Right atrium auricular region (tissue), 2 donors: ENCODE measurements around the gene C19orf53. TPM values are rescaled to one million over a fixed set of nuclear protein-coding genes. Genes with fewer than 3 reads are reported as not detected.

Source experiments
- DNase-seq: peaks from one replicate; pipeline ENCODE4 v3.0.0-alpha.2; 2019; ENCODE audit warnings: low spot score
- H3K27ac ChIP-seq, 2 donors: fragments of 200-600 bp; sonication (generic); 1 replicate in 1 of 2; 2 replicates in 1 of 2; pipeline ENCODE4 v1.5.1; 2016 to 2019
- H3K27me3 ChIP-seq, 2 donors: fragments of 200-600 bp; sonication (generic); one replicate each; pipeline versions ENCODE4 v1.5.1 to v1.6.0; 2017 to 2019
- H3K36me3 ChIP-seq: fragments of 200-600 bp; sonication (generic); one replicate; pipeline ENCODE4 v1.5.1; 2016
- H3K4me1 ChIP-seq, 2 donors: fragments of 200-600 bp; sonication (generic); one replicate each; pipeline versions ENCODE4 v1.5.1 to v1.6.0; 2017 to 2019
- H3K4me3 ChIP-seq, 2 donors: fragments of 200-600 bp; sonication (generic); 1 replicate in 1 of 2; 2 replicates in 1 of 2; pipeline ENCODE4 v1.5.1; 2017 to 2019; ENCODE audit warnings: mild to moderate bottlenecking in 1 of 2, moderate library complexity in 1 of 2
- H3K9me3 ChIP-seq, 2 donors: fragments of 200-600 bp; sonication (generic); one replicate each; pipeline ENCODE4 v1.5.1; 2019
- CTCF ChIP-seq, 2 donors: fragments of 200-600 bp; sonication (generic); IDR thresholded peaks; one replicate each; pipeline ENCODE4 v1.5.1; 2019; ENCODE audit warnings: antibody characterized with exemption in 2 of 2
- total RNA-seq, 2 donors: library from RNA; depleted of rRNA; stranded (reverse); fragments of >200 nt; gene quantifications; one replicate each; pipeline ENCODE4 v1.1.0, GENCODE V29; 2016

C19orf53 gene
- total RNA-seq, 2 donors from 2014 or later, result 272 to 304 TPM

GRCh38 chr19:13732337-13732736, 41.9 kb upstream of the C19orf53 start:
- H3K27me3 ChIP-seq, result no peaks in the 10 kb centered on the region
- peaks cover 0 to 21% of the 10 kb centered on the region in 2 donors for H3K4me1 ChIP-seq
- H3K9me3 ChIP-seq, result no peaks in the 10 kb centered on the region
- TF ChIP-seq CTCF (IDR thresholded peaks at IDR 0.05), result no peak
- H3K27ac ChIP-seq, result peak overlapping the region in 1 of 2 donors; percentile 89
- H3K4me3 ChIP-seq, result peak overlapping the region; percentile 37 to 61
- no peaks in the 10 kb centered on the region for H3K36me3 ChIP-seq
- no peak for DNase-seq

- Histone ChIP-seq H3K9me3 (no peaks in the 10 kb centered on the region), H3K4me1 (peaks cover 0 to 21% of the 10 kb centered on the region in 2 donors), H3K36me3 (no peaks in the 10 kb centered on the region), H3K4me3 (no peak overlapping the region), H3K27me3 (no peaks in the 10 kb centered on the region), H3K27ac (no peak overlapping the region)
- no peak for TF ChIP-seq CTCF (IDR thresholded peaks at IDR 0.05)
- DNase-seq, result no peak
Measured at GRCh38 chr19:13734751-13735150, 39.5 kb upstream of the C19orf53 start.

- Histone ChIP-seq H3K36me3 (no peaks in the 10 kb centered on the region), H3K27ac (no peak overlapping the region), H3K27me3 (no peaks in the 10 kb centered on the region), H3K4me1 (no peaks in the 10 kb centered on the region), H3K4me3 (no peak overlapping the region), H3K9me3 (no peaks in the 10 kb centered on the region)
- DNase-seq, result no peak
- no peak for TF ChIP-seq CTCF (IDR thresholded peaks at IDR 0.05)
Measured at GRCh38 chr19:13738073-13738472, 36.2 kb upstream of the C19orf53 start.

- no peak overlapping the region for H3K27ac ChIP-seq
- no peak for DNase-seq
- no peaks in the 10 kb centered on the region for H3K9me3 ChIP-seq
- no peaks in the 10 kb centered on the region for H3K27me3 ChIP-seq
- H3K36me3 ChIP-seq, result no peaks in the 10 kb centered on the region
- H3K4me1 ChIP-seq, result no peaks in the 10 kb centered on the region
- TF ChIP-seq CTCF (IDR thresholded peaks at IDR 0.05), result no peak
- no peak overlapping the region for H3K4me3 ChIP-seq
Measured at GRCh38 chr19:13741893-13742292, 32.4 kb upstream of the C19orf53 start.

- H3K4me1 ChIP-seq, result no peaks in the 10 kb centered on the region
- no peak for DNase-seq
- TF ChIP-seq CTCF (IDR thresholded peaks at IDR 0.05), result no peak
Measured at GRCh38 chr19:13742756-13743155, 31.5 kb upstream of the C19orf53 start.

GRCh38 chr19:13744174-13744573, 30.1 kb upstream of the C19orf53 start:
- H3K36me3 ChIP-seq, result no peaks in the 10 kb centered on the region
- no peak overlapping the region for H3K27ac ChIP-seq
- H3K4me1 ChIP-seq, result peaks cover 0 to 10% of the 10 kb centered on the region in 2 donors
- H3K9me3 ChIP-seq, result no peaks in the 10 kb centered on the region
- no peaks in the 10 kb centered on the region for H3K27me3 ChIP-seq
- no peak overlapping the region for H3K4me3 ChIP-seq
- no peak for TF ChIP-seq CTCF (IDR thresholded peaks at IDR 0.05)
- DNase-seq, result no peak

More at GRCh38 chr19:13742756-13743155, 31.5 kb upstream of the C19orf53 start:
- Histone ChIP-seq H3K27me3 (no peaks in the 10 kb centered on the region), H3K36me3 (no peaks in the 10 kb centered on the region), H3K9me3 (no peaks in the 10 kb centered on the region), H3K4me3 (no peak overlapping the region), H3K27ac (no peak overlapping the region)
